Measurements from ENCODE around the gene P4HA1. TPM values are rescaled to one million over a fixed set of nuclear protein-coding genes. Genes with fewer than 3 reads are reported as not detected.
"Not testable (repeated sequence)": the region's sequence is repeated elsewhere in the genome, so short reads cannot be mapped to it uniquely, and the experiment has no call there.

Gene P4HA1
- total and polyA plus RNA-seq, 7 experiments from 2014 or later = 10.5 to 74.7 (median 14.7) TPM

DNA sequence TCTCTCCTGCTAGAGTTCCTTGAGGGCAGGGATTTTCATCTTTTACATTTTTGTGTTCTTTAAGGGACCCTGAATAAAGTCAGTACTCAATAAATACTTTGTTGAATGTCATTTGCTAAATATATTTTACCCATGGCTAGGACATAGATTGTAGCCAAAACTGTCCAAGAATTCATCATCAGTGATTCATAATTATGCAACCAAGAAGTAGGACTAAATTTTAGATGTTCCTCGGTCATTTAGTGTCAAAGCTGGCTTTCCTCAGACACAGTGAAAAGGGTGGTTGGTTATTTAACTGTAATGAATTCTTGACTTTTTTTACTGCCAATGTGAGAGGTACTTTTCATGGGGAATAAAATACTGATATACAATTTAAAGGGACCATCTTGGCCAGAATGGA is 16.9 kb upstream of the P4HA1 start:
- Histone ChIP-seq H3K27me3 (ENCODE audit: control insufficient read depth in 2 of 2, insufficient read depth in 2 of 2, low read length in 2 of 2) (no peaks in the 10 kb centered on the region), H3K9me3 (ENCODE audit: control insufficient read depth in 2 of 3, low read length in 3 of 3) (no peaks in the 10 kb centered on the region), H3K36me3 (ENCODE audit: control insufficient read depth in 2 of 3, insufficient read depth in 3 of 3, low read length in 3 of 3) (no peaks in the 10 kb centered on the region), H3K4me1 (ENCODE audit: control insufficient read depth in 2 of 2, insufficient read depth in 2 of 2, low read length in 2 of 2) (no peaks in the 10 kb centered on the region), H3K27ac (ENCODE audit: low read depth, low read length) (no peak overlapping the region), H3K4me3 (ENCODE audit: low read length) (no peak overlapping the region)
- ChIA-PET CTCF (interaction anchor here (0.6 to 0.9 kb wide), 5 partner anchors 17 to 844 kb away, joined by 3 to 5 read pairs (median 4); partner anchors contain the start of gene P4HA1), POLR2A (no interaction called here)
- peak overlapping the region in 3 of 9 donors; percentile 3 to 17 (median 15) for H3K27ac Mint-ChIP-seq
- no peak for DNase-seq
- H3K36me3 Mint-ChIP-seq = peaks cover 0 to 22% (median 10%) of the 10 kb centered on the region in 5 donors
- intact Hi-C loops (cut with micrococcal nuclease) = loop anchor here in 1 of 2 donors (5.0 kb wide), 1 partner anchor 139 kb away; the partner anchor contains the start of gene MRPS16
- no peaks in the 10 kb centered on the region for H3K27me3 Mint-ChIP-seq
- ATAC-seq = no peak
- H3K4me3 Mint-ChIP-seq = no peak overlapping the region
- peaks cover 3 to 17% (median 14%) of the 10 kb centered on the region in 7 donors for H3K4me1 Mint-ChIP-seq
- peaks cover 0 to 7% (median 0%) of the 10 kb centered on the region in 11 donors for H3K9me3 Mint-ChIP-seq

GRCh38 chr10:73112032-73112431 is 15.4 kb upstream of the P4HA1 start:
- not testable (repeated sequence) for DNase-seq; H3K27me3 ChIP-seq (ENCODE audit: control insufficient read depth in 2 of 2, insufficient read depth in 2 of 2, low read length in 2 of 2); H3K9me3 ChIP-seq (ENCODE audit: control insufficient read depth in 2 of 3, low read length in 3 of 3); H3K4me1 ChIP-seq (ENCODE audit: control insufficient read depth in 2 of 2, insufficient read depth in 2 of 2, low read length in 2 of 2); H3K36me3 ChIP-seq (ENCODE audit: control insufficient read depth in 2 of 3, insufficient read depth in 3 of 3, low read length in 3 of 3); H3K27ac Mint-ChIP-seq; ATAC-seq; H3K9me3 Mint-ChIP-seq; H3K27me3 Mint-ChIP-seq; H3K27ac ChIP-seq (ENCODE audit: low read depth, low read length); H3K4me3 ChIP-seq (ENCODE audit: low read length)
- intact Hi-C loops (cut with micrococcal nuclease) = loop anchor here in 1 of 2 donors (5.0 kb wide), 1 partner anchor 140 kb away; the partner anchor contains the start of gene MRPS16
- peaks cover 3 to 17% (median 14%) of the 10 kb centered on the region in 7 donors for H3K4me1 Mint-ChIP-seq
- CTCF ChIA-PET = interaction anchor here (1.3 kb wide), 1 partner anchor 16 kb away, joined by 8 read pairs; the partner anchor contains the start of gene P4HA1
- peak overlapping the region in 1 of 10 donors; percentile 94 for H3K4me3 Mint-ChIP-seq
- POLR2A ChIA-PET = interaction anchor here (4.4 kb wide), 1 partner anchor 16 kb away, joined by 33 read pairs; the partner anchor contains the start of gene P4HA1
- H3K36me3 Mint-ChIP-seq = peaks cover 0 to 28% (median 11%) of the 10 kb centered on the region in 5 donors

DNA sequence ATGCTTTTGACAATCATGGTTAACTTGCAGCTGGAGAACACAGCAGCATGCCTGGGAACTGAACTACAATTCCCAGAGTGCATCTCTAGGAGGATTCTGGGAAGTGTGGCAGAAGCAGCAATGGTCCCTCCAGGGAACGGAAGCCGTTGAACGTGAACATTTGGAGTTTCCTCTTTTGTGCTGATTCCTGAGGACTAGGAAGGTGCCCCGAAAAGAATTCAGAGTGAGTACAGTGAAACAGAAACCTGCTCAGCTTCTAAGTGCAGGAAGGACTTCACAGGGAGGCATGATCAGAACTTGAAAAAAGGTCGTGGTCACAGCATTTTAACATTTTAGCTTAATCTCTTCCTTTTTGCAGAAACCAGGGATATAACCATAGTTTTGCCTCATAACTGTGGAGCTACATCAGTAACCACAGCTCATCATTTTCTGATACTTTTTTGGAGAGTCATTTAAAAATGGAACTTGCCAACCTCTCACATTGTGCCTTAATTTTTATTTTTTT is 13.7 kb upstream of the P4HA1 start, which contains the start of gene NUDT13:
NUDT13 (plus strand) TSS at position 111 of the 505 bp plus-strand sequence. CDS start 3,911 bp downstream, outside the sequence.
- H3K27ac ChIP-seq (ENCODE audit: low read depth, low read length) = peak within 1 kb of the TSS; percentile 71
- H3K4me1 ChIP-seq (ENCODE audit: control insufficient read depth in 2 of 2, insufficient read depth in 2 of 2, low read length in 2 of 2) = no peaks in the 10 kb centered on the region
- Mint-ChIP-seq H3K4me3 (peak within 1 kb of the TSS; percentile 76 to 96 (median 94)), H3K27ac (peak within 1 kb of the TSS; percentile 78 to 95 (median 90)), H3K4me1 (peaks cover 3 to 17% (median 14%) of the 10 kb centered on the region in 7 donors), H3K36me3 (peaks cover 0 to 30% (median 14%) of the 10 kb centered on the region in 5 donors), H3K9me3 (peaks cover 0 to 7% (median 0%) of the 10 kb centered on the region in 11 donors), H3K27me3 (no peaks in the 10 kb centered on the region)
- H3K4me3 ChIP-seq (ENCODE audit: low read length) = peak within 1 kb of the TSS; percentile 55
- ChIA-PET CTCF (interaction anchor here (0.7 to 1.5 kb wide), 5 partner anchors 13 to 49 kb away, joined by 3 to 10 read pairs (median 4); partner anchors contain the start of gene P4HA1), POLR2A (interaction anchor here (0.6 to 4.4 kb wide), 4 partner anchors 9 to 536 kb away, joined by 4 to 33 read pairs (median 6); partner anchors contain the start of gene P4HA1)
- DNase-seq = peak in 8 of 9 donors; percentile 30 to 59 (median 47)
- H3K27me3 ChIP-seq (ENCODE audit: control insufficient read depth in 2 of 2, insufficient read depth in 2 of 2, low read length in 2 of 2) = no peaks in the 10 kb centered on the region
- H3K9me3 ChIP-seq (ENCODE audit: control insufficient read depth in 2 of 3, low read length in 3 of 3) = no peaks in the 10 kb centered on the region
- peak; percentile 96 for ATAC-seq
- H3K36me3 ChIP-seq (ENCODE audit: control insufficient read depth in 2 of 3, insufficient read depth in 3 of 3, low read length in 3 of 3) = no peaks in the 10 kb centered on the region
- intact Hi-C loops (cut with micrococcal nuclease) = loop anchor here (1.0 to 5.0 kb wide), 3 partner anchors 13 to 142 kb away; partner anchors contain the start of genes ECD (in 1 of the 2), FAM149B1 (in 1 of the 2) and MRPS16 (in 1 of the 2)

DNA sequence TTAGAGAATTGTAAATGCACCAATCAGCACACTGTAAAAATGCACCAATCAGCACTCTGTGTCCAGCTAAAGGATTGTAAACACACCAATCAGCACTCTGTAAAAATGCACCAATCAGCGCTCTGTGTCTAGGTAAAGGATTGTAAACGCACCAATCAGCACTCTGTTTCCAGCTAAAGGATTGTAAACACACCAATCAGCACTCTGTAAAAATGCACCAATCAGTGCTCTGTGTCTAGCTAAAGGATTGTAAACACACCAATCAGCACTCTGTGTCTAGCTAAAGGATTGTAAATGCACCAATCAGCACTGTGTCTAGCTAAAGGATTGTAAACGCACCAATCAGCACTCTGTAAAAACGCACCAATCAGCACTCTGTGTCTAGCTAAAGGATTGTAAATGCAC is 12.6 kb upstream of the P4HA1 start:
- H3K27me3 Mint-ChIP-seq; H3K27me3 ChIP-seq (ENCODE audit: control insufficient read depth in 2 of 2, insufficient read depth in 2 of 2, low read length in 2 of 2); DNase-seq; H3K36me3 ChIP-seq (ENCODE audit: control insufficient read depth in 2 of 3, insufficient read depth in 3 of 3, low read length in 3 of 3); H3K9me3 Mint-ChIP-seq; intact Hi-C loops (cut with micrococcal nuclease); H3K4me1 ChIP-seq (ENCODE audit: control insufficient read depth in 2 of 2, insufficient read depth in 2 of 2, low read length in 2 of 2); H3K9me3 ChIP-seq (ENCODE audit: control insufficient read depth in 2 of 3, low read length in 3 of 3); H3K27ac ChIP-seq (ENCODE audit: low read depth, low read length); ATAC-seq; H3K4me3 Mint-ChIP-seq; H3K4me3 ChIP-seq (ENCODE audit: low read length): not testable (repeated sequence)
- peaks cover 0 to 33% (median 14%) of the 10 kb centered on the region in 5 donors for H3K36me3 Mint-ChIP-seq
- H3K27ac Mint-ChIP-seq = peak overlapping the region in 2 of 9 donors; percentile 9 to 90
- POLR2A ChIA-PET = interaction anchor here (0.7 to 4.4 kb wide), 6 partner anchors 9 to 377 kb away, joined by 3 to 33 read pairs (median 4); partner anchors contain the start of gene P4HA1
- CTCF ChIA-PET = interaction anchor here (1.5 to 1.6 kb wide), 2 partner anchors 12 to 14 kb away, joined by 6 to 10 read pairs; partner anchors contain the start of gene P4HA1
- H3K4me1 Mint-ChIP-seq = peaks cover 3 to 17% (median 14%) of the 10 kb centered on the region in 7 donors

- peaks cover 0 to 5% (median 0%) of the 10 kb centered on the region in 3 experiments for H3K36me3 ChIP-seq (ENCODE audit: control insufficient read depth in 2 of 3, insufficient read depth in 3 of 3, low read length in 3 of 3)
- H3K4me3 Mint-ChIP-seq = no peak overlapping the region
- H3K27ac Mint-ChIP-seq = peak overlapping the region in 1 of 9 donors; percentile 25
- peaks cover 0 to 7% (median 0%) of the 10 kb centered on the region in 11 donors for H3K9me3 Mint-ChIP-seq
- no peaks in the 10 kb centered on the region for H3K9me3 ChIP-seq (ENCODE audit: control insufficient read depth in 2 of 3, low read length in 3 of 3)
- H3K27ac ChIP-seq (ENCODE audit: low read depth, low read length) = no peak overlapping the region
- DNase-seq = no peak
- CTCF ChIA-PET = no interaction called here
- no peak for ATAC-seq
- POLR2A ChIA-PET = interaction anchor here (0.6 kb wide), 2 partner anchors 424 to 1287 kb away, joined by 3 to 4 read pairs; no protein-coding TSS in a partner anchor
- H3K4me1 ChIP-seq (ENCODE audit: control insufficient read depth in 2 of 2, insufficient read depth in 2 of 2, low read length in 2 of 2) = no peaks in the 10 kb centered on the region
- intact Hi-C loops (cut with micrococcal nuclease) = no loop called here
- no peaks in the 10 kb centered on the region for H3K27me3 Mint-ChIP-seq
- no peaks in the 10 kb centered on the region for H3K27me3 ChIP-seq (ENCODE audit: control insufficient read depth in 2 of 2, insufficient read depth in 2 of 2, low read length in 2 of 2)
- no peak overlapping the region for H3K4me3 ChIP-seq (ENCODE audit: low read length)
- H3K4me1 Mint-ChIP-seq = peaks cover 3 to 14% (median 12%) of the 10 kb centered on the region in 7 donors
- peaks cover 0 to 34% (median 16%) of the 10 kb centered on the region in 5 donors for H3K36me3 Mint-ChIP-seq
These were observed 9.6 kb upstream of the P4HA1 start for GRCh38 chr10:73106301-73106700.

GRCh38 chr10:73099141-73099540 is 2.5 kb upstream of the P4HA1 start:
- Histone ChIP-seq H3K9me3 (ENCODE audit: control insufficient read depth in 2 of 3, low read length in 3 of 3) (no peaks in the 10 kb centered on the region), H3K4me1 (ENCODE audit: control insufficient read depth in 2 of 2, insufficient read depth in 2 of 2, low read length in 2 of 2) (peaks cover 0 to 10% of the 10 kb centered on the region in 2 donors), H3K27me3 (ENCODE audit: control insufficient read depth in 2 of 2, insufficient read depth in 2 of 2, low read length in 2 of 2) (no peaks in the 10 kb centered on the region), H3K4me3 (ENCODE audit: low read length) (no peak overlapping the region), H3K36me3 (ENCODE audit: control insufficient read depth in 2 of 3, insufficient read depth in 3 of 3, low read length in 3 of 3) (peaks cover 0 to 13% (median 0%) of the 10 kb centered on the region in 3 experiments), H3K27ac (ENCODE audit: low read depth, low read length) (no peak overlapping the region)
- CTCF ChIA-PET = interaction anchor here (0.6 kb wide), 2 partner anchors 32 to 129 kb away, joined by 3 read pairs; no protein-coding TSS in a partner anchor
- Mint-ChIP-seq H3K27ac (peak overlapping the region in 2 of 9 donors; percentile 8 to 59), H3K9me3 (no peaks in the 10 kb centered on the region), H3K4me3 (no peak overlapping the region), H3K27me3 (peaks cover 0 to 3% (median 0%) of the 10 kb centered on the region in 5 donors), H3K36me3 (peaks cover 0 to 5% (median 3%) of the 10 kb centered on the region in 5 donors), H3K4me1 (peaks cover 13 to 29% (median 23%) of the 10 kb centered on the region in 7 donors)
- ATAC-seq (no peak), DNase-seq (no peak)
- intact Hi-C loops (cut with micrococcal nuclease) = loop anchor here in 1 of 2 donors (5.0 kb wide), 1 partner anchor 1053 kb away; the partner anchor contains the start of genes ADK and AP3M1
- POLR2A ChIA-PET = interaction anchor here (0.6 to 1.4 kb wide), 4 partner anchors 10 to 166 kb away, joined by 3 read pairs; no protein-coding TSS in a partner anchor

Data from naive thymus-derived CD4-positive, alpha-beta T cell (primary cell).